Epithelial cell of proximal tubule (primary cell): ENCODE data around the gene PIP5KL1. TPM values are rescaled to one million over a fixed set of nuclear protein-coding genes. Genes with fewer than 3 reads are reported as not detected.
"Not testable (repeated sequence)": the region's sequence is repeated elsewhere in the genome, so short reads cannot be mapped to it uniquely, and the experiment has no call there.

Experiments used
- DNase-seq: peaks from one replicate; pipeline ENCODE4 v3.0.0-alpha.2; 2011; ENCODE audit warnings: low read depth
- H3K4me3 ChIP-seq: 2 replicates; pipeline ENCODE4 v1.5.1; 2011; ENCODE audit warnings: low read depth, mild to moderate bottlenecking, low read length
- CTCF ChIP-seq: conservative IDR thresholded peaks from 2 replicates; pipeline ENCODE4 v1.5.1; 2012; ENCODE audit warnings: low read depth, mild to moderate bottlenecking, low read length
- total RNA-seq: library from RNA; depleted of rRNA; stranded (reverse); fragments of >200 nt; gene quantifications from 2 replicates; pipeline ENCODE4 v1.2.3, GENCODE V29; 2015

PIP5KL1 gene
- total RNA-seq, 1 donor from 2014 or later, result 6.9 TPM

- H3K4me3 ChIP-seq, result no peak overlapping the region
- no peak for DNase-seq
- TF ChIP-seq CTCF, result no peak
These were observed 45.5 kb downstream of the PIP5KL1 start for GRCh38 chr9:127884976-127885490.

- no peak overlapping the region for H3K4me3 ChIP-seq
- no peak for TF ChIP-seq CTCF
- no peak for DNase-seq
These were observed 46.1 kb downstream of the PIP5KL1 start for GRCh38 chr9:127884427-127884911.

- no peak for TF ChIP-seq CTCF
- DNase-seq, result no peak
- H3K4me3 ChIP-seq, result no peak overlapping the region
These were observed 46.6 kb downstream of the PIP5KL1 start for GRCh38 chr9:127883959-127884358.

GRCh38 chr9:127881715-127882114 lies 48.9 kb downstream of the PIP5KL1 start:
- not testable (repeated sequence) for H3K4me3 ChIP-seq, DNase-seq

- H3K4me3 ChIP-seq, result no peak overlapping the region
- DNase-seq, result no peak
- no peak for TF ChIP-seq CTCF
These were observed 50.4 kb downstream of the PIP5KL1 start for GRCh38 chr9:127880143-127880542.

- no peak for DNase-seq
- no peak for TF ChIP-seq CTCF
- no peak overlapping the region for H3K4me3 ChIP-seq
These were observed 51.8 kb downstream of the PIP5KL1 start for GRCh38 chr9:127878652-127879390.

- DNase-seq, result no peak
- no peak for TF ChIP-seq CTCF
- H3K4me3 ChIP-seq, result peak overlapping the region; percentile 57
These were observed 52.5 kb downstream of the PIP5KL1 start for GRCh38 chr9:127878001-127878651.
